K562 (cell line): ENCODE results near the gene RAD54L. TPM values are rescaled to one million over a fixed set of nuclear protein-coding genes. Genes with fewer than 3 reads are reported as not detected.

Source experiments
- FOSL1 ChIP-seq: fragments of 200-800 bp; sonication (Bioruptor generic); conservative IDR thresholded peaks from 2 replicates; pipeline ENCODE4 v1.6.1; 2016; ENCODE audit warnings: missing genetic modification characterization, missing compliant biosample characterization
- GTF2F1 ChIP-seq: IDR thresholded peaks from 2 replicates; pipeline ENCODE4 v1.6.1; 2011; ENCODE audit warnings: low read depth, low read length, improper control_type of control experiment
- HMGN3 ChIP-seq: IDR thresholded peaks from 2 replicates; pipeline ENCODE4 v1.6.1; 2011; ENCODE audit warnings: borderline replicate concordance, low read depth, mild to moderate bottlenecking, mixed read lengths, low read length; ENCODE audit not compliant: insufficient read length; ENCODE audit errors: extremely low read depth
- HNRNPLL ChIP-seq: fragments of 200-400 bp; formaldehyde crosslinking; IDR thresholded peaks from 2 replicates; pipeline ENCODE4 v1.6.1; 2017; ENCODE audit warnings: low read length, low read depth, mild to moderate bottlenecking; ENCODE audit not compliant: poor library complexity, severe bottlenecking
- SAP30 ChIP-seq: fragments of 200-600 bp; sonication (generic); IDR thresholded peaks from 2 replicates; pipeline ENCODE4 v1.6.1; 2012; ENCODE audit warnings: borderline replicate concordance, low read depth, mild to moderate bottlenecking, moderate library complexity, low read length, control low read depth, inconsistent platforms; ENCODE audit not compliant: insufficient read depth, poor library complexity, severe bottlenecking
- SUPT5H ChIP-seq: fragments of 450-650 bp; IDR thresholded peaks from 2 replicates; pipeline ENCODE4 v1.6.1; 2016
- TARDBP ChIP-seq: fragments of 450-650 bp; IDR thresholded peaks from 2 replicates; pipeline ENCODE4 v1.6.1; 2016
- TFAM ChIP-seq: fragments of 250-450 bp; sonication (Bioruptor Pico); conservative IDR thresholded peaks from 2 replicates; pipeline ENCODE4 v1.5.0; 2021; ENCODE audit warnings: mild to moderate bottlenecking, moderate library complexity
- ZNF121 ChIP-seq: sonication (generic); formaldehyde crosslinking; conservative IDR thresholded peaks from 2 replicates; pipeline ENCODE4 v1.8.0; 2022; ENCODE audit warnings: missing genetic modification reagents
- ZNF586 ChIP-seq: fragments of 450-650 bp; formaldehyde crosslinking; conservative IDR thresholded peaks from 2 replicates; pipeline ENCODE4 v1.4.0; 2020; ENCODE audit warnings: mild to moderate bottlenecking, moderate library complexity
- ZNF699 ChIP-seq: fragments of 250-450 bp; sonication (Bioruptor Pico); IDR thresholded peaks from 2 replicates; pipeline ENCODE4 v1.8.0; 2021; ENCODE audit warnings: mild to moderate bottlenecking, moderate library complexity; ENCODE audit not compliant: insufficient replicate concordance
- ZNF77 ChIP-seq: fragments of 250-450 bp; sonication (Bioruptor Pico); IDR thresholded peaks from 2 replicates; pipeline ENCODE4 v1.5.0; 2020
- polyA plus RNA-seq, 8 experiments: library from polyadenylated mRNA; depleted of rRNA in 4 of 8; stranded (reverse) in 5 of 8; unstranded in 3 of 8; fragments of >200 nt; fragmentation: Nextera tagmentation in 2 of 8; fragmentation: Illumina TruSeq in 1 of 8; extraction: Ambion mirVana in 2 of 8; extraction: Trizol in 1 of 8; gene quantifications; 2 replicates each; pipeline versions ENCODE4 v1.2.1 to v1.2.3, GENCODE V29; 2011 to 2014; ENCODE audit warnings: inconsistent platforms in 1 of 8, missing spikeins in 1 of 8
- total RNA-seq, 7 experiments: library from RNA; depleted of rRNA in 6 of 7; stranded (reverse); fragments of >200 nt in 6 of 7; fragmentation: Illumina TruSeq in 2 of 7; extraction: Trizol in 2 of 7; gene quantifications; 2 replicates each; pipeline versions ENCODE4 v1.2.1 to v1.2.3, GENCODE V29; 2011 to 2021; ENCODE audit warnings: low replicate concordance in 1 of 7
- TF ChIP-seq, protein P1 (sequence below): sonication (generic); formaldehyde crosslinking; IDR thresholded peaks from 2 replicates; pipeline ENCODE4 v1.8.0; 2022; ENCODE audit warnings: mild to moderate bottlenecking, missing genetic modification reagents
- TF ChIP-seq, protein P2 (sequence below): fragments of 150-350 bp; IDR thresholded peaks from 2 replicates; pipeline ENCODE4 v1.6.1; 2014; ENCODE audit warnings: low read depth, mild to moderate bottlenecking, low read length, borderline replicate concordance
- TF ChIP-seq, protein P3 (sequence below): sonication (generic); formaldehyde crosslinking; IDR thresholded peaks from 2 replicates; pipeline ENCODE4 v1.8.0; 2022; ENCODE audit warnings: mild to moderate bottlenecking, missing genetic modification reagents, borderline replicate concordance
- TF ChIP-seq, protein P4 (sequence below): fragments of 250-450 bp; sonication (Bioruptor Pico); IDR thresholded peaks from 2 replicates; pipeline ENCODE4 v1.8.0; 2021; ENCODE audit warnings: borderline replicate concordance, mild to moderate bottlenecking, moderate library complexity; ENCODE audit not compliant: poor library complexity, severe bottlenecking

The RAD54L gene
- total and polyA plus RNA-seq, 9 of the 15 experiments (the other 6 are each of a cell fraction or from before 2014, with no cell fraction given) = 17.9 to 92.3 (median 37.5) TPM

DNA sequence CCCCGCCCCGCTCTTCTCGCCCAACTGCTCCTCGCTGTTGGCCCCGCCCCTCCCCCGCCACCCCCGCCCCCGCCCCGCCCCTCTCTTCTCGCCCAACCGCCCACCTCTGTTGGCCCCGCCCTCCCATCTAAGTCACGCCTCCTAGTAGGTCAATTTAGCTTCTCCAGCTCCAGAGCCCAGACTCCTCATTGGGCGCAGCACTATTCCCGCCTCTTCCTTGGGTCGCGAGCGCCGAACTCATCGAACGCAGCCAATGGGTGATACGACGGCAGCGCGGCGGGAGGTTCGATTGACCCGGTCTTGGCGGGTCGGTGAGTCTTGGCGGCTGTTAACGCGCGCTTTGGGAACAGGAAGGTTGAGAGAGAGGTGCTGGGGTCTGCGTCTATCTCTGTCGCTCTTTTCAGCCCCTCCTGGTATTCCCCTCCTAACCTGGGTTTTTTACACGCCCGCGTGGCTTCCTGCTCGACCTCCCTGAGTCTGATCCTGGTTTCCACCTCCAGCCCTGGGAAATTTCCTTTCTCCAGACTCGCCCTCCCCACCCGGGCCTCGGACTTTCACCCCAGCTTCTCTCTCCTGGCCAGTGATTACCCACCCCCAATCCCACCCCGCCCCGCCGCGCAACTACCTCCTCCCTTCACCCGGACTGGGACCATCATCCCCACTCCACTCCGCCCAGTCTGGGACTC is at the start of gene RAD54L (continued):
- TF ChIP-seq, protein P1, sequence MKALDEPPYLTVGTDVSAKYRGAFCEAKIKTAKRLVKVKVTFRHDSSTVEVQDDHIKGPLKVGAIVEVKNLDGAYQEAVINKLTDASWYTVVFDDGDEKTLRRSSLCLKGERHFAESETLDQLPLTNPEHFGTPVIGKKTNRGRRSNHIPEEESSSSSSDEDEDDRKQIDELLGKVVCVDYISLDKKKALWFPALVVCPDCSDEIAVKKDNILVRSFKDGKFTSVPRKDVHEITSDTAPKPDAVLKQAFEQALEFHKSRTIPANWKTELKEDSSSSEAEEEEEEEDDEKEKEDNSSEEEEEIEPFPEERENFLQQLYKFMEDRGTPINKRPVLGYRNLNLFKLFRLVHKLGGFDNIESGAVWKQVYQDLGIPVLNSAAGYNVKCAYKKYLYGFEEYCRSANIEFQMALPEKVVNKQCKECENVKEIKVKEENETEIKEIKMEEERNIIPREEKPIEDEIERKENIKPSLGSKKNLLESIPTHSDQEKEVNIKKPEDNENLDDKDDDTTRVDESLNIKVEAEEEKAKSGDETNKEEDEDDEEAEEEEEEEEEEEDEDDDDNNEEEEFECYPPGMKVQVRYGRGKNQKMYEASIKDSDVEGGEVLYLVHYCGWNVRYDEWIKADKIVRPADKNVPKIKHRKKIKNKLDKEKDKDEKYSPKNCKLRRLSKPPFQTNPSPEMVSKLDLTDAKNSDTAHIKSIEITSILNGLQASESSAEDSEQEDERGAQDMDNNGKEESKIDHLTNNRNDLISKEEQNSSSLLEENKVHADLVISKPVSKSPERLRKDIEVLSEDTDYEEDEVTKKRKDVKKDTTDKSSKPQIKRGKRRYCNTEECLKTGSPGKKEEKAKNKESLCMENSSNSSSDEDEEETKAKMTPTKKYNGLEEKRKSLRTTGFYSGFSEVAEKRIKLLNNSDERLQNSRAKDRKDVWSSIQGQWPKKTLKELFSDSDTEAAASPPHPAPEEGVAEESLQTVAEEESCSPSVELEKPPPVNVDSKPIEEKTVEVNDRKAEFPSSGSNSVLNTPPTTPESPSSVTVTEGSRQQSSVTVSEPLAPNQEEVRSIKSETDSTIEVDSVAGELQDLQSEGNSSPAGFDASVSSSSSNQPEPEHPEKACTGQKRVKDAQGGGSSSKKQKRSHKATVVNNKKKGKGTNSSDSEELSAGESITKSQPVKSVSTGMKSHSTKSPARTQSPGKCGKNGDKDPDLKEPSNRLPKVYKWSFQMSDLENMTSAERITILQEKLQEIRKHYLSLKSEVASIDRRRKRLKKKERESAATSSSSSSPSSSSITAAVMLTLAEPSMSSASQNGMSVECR = peak; percentile 93
- TF ChIP-seq FOSL1 (tag) (no peak), HMGN3 (peak; percentile 17), ZNF121 (CRISPR knock-in tag) (no peak), ZNF699 (CRISPR knock-in tag) (no peak), TARDBP (peak; percentile 25; the same call in 1 of the 2 replicates), TFAM (CRISPR knock-in tag) (no peak), HNRNPLL (peak; percentile 72), SUPT5H (peak; percentile 94), GTF2F1 (peak; percentile 75; the same call in 1 of the 2 replicates), ZNF77 (CRISPR knock-in tag) (no peak), ZNF586 (no peak), SAP30 (peak; percentile 100)
- TF ChIP-seq, protein P2, sequence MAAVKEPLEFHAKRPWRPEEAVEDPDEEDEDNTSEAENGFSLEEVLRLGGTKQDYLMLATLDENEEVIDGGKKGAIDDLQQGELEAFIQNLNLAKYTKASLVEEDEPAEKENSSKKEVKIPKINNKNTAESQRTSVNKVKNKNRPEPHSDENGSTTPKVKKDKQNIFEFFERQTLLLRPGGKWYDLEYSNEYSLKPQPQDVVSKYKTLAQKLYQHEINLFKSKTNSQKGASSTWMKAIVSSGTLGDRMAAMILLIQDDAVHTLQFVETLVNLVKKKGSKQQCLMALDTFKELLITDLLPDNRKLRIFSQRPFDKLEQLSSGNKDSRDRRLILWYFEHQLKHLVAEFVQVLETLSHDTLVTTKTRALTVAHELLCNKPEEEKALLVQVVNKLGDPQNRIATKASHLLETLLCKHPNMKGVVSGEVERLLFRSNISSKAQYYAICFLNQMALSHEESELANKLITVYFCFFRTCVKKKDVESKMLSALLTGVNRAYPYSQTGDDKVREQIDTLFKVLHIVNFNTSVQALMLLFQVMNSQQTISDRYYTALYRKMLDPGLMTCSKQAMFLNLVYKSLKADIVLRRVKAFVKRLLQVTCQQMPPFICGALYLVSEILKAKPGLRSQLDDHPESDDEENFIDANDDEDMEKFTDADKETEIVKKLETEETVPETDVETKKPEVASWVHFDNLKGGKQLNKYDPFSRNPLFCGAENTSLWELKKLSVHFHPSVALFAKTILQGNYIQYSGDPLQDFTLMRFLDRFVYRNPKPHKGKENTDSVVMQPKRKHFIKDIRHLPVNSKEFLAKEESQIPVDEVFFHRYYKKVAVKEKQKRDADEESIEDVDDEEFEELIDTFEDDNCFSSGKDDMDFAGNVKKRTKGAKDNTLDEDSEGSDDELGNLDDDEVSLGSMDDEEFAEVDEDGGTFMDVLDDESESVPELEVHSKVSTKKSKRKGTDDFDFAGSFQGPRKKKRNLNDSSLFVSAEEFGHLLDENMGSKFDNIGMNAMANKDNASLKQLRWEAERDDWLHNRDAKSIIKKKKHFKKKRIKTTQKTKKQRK = peak; percentile 81; the same call in 1 of the 2 replicates
- TF ChIP-seq, protein P3, sequence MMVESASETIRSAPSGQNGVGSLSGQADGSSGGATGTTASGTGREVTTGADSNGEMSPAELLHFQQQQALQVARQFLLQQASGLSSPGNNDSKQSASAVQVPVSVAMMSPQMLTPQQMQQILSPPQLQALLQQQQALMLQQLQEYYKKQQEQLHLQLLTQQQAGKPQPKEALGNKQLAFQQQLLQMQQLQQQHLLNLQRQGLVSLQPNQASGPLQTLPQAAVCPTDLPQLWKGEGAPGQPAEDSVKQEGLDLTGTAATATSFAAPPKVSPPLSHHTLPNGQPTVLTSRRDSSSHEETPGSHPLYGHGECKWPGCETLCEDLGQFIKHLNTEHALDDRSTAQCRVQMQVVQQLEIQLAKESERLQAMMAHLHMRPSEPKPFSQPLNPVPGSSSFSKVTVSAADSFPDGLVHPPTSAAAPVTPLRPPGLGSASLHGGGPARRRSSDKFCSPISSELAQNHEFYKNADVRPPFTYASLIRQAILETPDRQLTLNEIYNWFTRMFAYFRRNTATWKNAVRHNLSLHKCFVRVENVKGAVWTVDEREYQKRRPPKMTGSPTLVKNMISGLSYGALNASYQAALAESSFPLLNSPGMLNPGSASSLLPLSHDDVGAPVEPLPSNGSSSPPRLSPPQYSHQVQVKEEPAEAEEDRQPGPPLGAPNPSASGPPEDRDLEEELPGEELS = 0 out of 2 replicates have a peak, but pooled peaks have one; percentile 41
- TF ChIP-seq, protein P4, sequence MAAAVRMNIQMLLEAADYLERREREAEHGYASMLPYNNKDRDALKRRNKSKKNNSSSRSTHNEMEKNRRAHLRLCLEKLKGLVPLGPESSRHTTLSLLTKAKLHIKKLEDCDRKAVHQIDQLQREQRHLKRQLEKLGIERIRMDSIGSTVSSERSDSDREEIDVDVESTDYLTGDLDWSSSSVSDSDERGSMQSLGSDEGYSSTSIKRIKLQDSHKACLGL (CRISPR knock-in tag) = peak; percentile 42
